Hepatic stellate cell (primary cell): Measurements from ENCODE around the gene PUDP.
"Not testable (repeated sequence)": the region's sequence is repeated elsewhere in the genome, so short reads cannot be mapped to it uniquely, and the experiment has no call there.

Experiments used
- DNase-seq: peaks from one replicate; pipeline ENCODE4 v3.0.0; 2011; ENCODE audit warnings: low spot score

PUDP gene

DNA sequence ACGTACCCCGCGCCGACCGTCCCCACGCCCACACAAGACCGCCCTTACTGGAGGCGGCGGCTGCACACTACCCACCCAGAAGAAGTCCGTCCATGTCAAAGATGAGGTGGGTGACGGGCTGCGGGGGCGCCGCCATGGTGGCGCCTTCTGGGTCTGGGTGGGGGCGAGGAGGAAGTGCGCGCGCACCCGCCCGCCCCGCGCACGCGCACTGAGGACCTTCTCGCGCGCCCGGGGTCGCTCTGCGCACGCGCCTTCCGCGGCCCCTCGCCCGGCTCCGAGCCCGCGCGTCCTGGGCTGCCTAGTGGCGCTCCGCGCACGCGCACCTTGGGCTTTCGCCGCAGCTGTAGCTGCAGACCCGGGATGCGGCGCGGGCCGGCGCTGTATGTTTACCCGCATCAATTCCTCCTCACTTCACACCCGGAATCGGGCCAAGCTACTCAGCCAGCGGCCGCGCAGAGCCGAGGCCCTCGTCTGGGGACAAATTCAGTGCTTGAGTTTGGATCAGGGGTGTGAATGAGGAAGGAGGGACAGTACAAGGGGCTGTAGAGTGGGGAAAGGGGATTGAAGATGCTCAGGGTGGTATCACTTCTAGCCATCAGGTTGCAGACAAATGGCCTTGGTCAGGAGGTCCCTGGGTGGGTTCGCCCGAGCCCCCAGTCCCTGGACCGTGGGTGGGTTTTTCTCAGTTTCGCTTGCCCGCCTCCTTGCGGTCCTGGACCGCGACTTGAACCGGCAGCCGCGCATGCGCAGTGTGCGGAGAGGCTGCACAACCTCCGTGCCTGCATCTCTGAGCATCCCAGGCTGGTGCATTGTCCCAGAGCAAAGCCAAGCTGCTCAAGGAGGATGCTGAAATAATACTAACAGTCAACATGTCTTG lies at the start of gene PUDP:
PUDP (minus strand) TSS at position 176 of the 877 bp plus-strand sequence; CDS start at position 136, 40 bp downstream.
- DNase-seq, result peak; percentile 97

DNA sequence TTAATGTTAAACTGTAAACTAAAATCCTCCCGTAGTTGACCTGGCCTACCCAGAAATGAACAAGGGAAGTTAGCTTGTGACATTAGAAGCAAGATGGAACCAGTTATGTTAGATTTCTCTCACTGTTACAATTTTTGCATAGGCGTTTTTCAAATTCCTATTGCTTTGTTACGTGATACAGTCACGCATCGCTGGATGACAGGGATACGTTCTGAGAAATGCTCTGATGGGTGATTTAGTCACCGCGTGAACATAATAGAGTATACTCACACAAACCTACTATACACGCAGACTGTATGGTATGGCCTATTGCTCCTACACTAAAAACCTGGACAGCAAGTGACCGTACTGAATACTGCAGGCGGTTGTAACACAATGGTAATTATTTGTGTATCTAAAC lies 46.7 kb upstream of the PUDP start:
- DNase-seq, result no peak

DNA sequence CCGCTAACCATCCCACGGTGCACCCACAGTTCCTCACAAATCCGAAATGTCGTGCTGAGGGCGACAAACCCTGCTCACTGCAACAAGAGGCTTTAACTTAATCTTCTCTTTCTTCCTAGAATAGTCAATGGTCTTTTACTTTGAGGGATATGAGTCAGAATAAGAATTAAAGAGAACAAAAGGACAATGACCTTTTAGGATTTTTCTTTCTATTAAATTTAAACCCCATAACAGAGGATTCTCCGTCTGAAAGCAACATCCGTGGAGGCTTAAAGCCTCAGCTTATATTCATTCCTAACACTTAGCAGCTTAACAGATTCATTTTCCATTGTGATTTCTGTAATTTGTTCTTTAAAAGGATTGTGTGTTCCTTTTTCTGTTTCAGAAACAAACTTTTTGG lies 44.9 kb upstream of the PUDP start:
- DNase-seq, result no peak

DNA sequence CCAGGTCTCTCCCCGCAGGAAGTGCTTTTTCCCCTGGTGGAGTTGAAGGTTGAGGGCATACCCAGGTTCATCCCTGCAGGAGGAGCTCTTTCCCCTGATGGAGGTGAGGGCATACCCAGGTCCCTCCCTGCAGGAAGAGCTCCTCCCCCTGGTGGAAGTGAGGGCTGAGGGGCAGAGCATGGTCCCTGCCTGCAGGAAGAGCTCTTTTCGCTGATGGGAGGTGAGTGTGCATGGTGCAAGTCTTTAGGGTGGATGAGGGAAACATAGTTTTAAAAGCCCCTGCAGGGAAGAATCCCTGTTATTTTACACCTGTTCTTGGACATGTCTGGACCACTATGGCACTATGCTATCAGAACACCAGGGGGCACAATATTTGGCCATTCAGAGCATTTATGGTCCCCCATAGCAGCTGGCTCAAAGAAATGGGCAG lies 43.7 kb upstream of the PUDP start:
- no peak for DNase-seq

DNA sequence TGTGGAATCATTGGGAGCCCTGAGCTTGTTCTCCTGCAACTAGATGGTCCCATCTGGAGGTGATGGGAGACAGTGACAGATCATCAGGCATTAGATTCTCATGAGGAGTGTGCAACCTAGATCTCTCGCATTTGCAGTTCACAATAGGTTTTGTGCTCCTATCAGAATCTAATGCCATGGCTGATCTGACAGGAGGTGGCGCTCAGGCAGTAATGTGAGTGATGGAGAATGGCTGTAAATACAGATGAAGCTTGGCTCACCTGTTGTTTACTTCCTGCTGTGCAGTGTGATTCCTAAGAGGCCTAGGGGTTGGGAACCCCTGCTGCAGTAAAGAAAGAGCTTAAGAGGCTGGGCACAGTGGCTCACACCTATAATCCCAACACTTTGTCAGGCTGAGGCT lies 42.2 kb upstream of the PUDP start:
- DNase-seq, result no peak

DNA sequence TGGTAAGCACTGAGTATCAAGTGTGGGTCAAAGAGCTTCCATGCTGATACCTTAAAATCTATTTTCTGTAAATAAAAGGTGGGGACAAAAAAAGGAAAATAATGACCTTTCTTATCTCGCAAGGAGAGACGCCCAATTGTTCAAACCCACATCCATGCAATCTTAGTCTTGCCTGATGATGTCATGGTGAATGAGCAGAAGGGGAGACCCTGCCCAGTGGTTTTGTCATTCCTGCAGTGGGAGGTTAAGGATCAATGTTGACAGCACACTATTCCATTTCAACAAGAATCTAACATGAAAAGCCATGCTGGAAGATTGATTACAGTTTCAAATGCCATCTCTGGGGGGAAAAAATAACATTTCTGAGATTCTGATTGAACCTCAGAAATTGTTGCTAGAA lies 40.7 kb upstream of the PUDP start:
- no peak for DNase-seq

DNA sequence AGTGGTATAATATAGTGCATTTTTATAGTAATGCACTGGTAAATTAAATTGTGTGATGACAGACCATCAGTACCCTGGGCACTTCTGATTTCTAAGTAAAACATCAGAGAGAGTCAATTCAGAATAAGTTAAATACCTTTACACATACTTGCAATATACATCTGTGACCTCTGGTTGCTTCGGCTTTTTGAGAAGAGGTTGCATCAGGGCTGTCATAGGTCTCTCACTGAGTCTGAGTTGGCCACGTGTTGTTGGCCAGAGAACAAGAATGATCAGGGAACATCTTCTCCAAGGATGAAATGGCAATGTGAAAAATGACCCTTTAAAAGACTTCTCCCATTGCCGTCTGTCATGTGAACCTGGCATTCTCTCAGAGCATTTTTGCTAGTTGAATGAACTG lies 36.9 kb upstream of the PUDP start:
- no peak for DNase-seq

DNA sequence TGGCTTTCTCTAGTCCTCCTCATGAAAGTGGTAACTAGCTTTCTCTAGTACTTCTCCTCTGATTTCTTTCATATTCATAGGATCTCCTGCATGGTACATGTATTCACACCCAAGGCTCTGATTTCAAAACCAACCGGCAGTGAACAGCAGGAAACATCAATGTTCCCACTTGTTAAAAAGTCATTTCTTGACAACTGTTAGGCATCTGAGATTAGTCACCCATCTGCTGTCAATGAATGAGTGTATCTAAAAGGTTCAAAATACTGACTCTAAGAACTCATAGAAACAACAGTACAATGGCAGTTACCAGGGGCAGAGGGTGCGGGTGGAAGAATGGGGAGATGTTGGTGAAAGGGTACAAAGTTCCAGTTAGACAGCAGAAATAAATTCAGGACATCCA lies 31.5 kb upstream of the PUDP start:
- no peak for DNase-seq

DNA sequence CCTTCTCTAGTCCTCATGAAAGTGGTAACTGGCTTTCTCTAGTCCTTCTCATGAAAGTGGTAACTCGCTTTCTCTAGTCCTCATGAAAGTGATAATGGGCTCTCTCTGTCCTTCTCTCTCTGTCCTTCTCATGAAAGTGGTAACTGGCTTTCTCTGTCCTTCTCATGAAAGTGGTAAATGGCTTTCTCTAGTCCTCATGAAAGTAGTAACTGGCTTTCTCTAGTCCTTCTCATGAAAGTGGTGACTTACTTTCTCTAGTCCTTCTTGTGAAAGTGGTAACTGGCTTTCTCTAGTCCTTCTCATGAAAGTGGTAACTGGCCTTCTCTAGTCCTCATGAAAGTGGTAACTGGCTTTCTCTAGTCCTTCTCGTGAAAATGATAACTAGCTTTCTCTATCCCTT lies 30.9 kb upstream of the PUDP start:
- DNase-seq, result not testable (repeated sequence)

DNA sequence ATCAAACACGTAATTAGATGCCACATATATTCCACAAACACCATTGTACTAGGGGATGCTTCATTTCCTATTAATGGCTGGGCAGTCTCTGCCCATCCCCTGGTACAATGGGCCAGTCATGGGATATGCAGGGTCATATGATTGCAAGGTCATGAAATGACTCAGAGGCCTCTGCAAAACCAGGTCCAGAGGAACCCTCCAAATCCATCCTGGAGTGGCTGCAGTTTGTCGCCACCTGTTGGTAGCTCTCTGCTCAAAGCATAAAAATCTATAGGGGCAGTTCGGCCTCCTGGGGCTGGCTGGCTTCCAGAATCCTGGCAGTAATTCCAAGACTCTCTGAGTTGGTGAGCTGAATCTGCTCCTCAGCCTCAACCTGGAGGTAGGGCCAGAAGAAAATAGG lies 22.9 kb upstream of the PUDP start:
- no peak for DNase-seq

DNA sequence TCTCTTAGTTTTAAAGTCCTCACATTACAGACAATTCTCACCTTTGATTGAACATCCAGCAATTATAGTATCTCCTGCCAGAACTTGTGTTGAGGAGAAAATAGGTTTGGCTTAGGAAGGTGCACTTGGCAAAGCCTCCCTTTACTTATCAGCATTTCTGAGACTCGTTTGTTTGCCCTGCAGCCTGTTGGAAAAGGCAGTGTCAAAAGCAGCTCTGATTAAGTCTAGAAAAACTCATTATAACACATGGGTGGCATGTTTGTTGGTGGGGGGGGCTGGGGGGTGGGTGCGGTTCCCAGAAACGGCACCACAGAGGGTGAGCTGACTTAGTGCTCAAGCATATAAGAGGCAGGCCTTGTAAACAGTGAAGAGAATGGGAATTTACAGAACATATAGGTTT lies 21.7 kb upstream of the PUDP start:
- DNase-seq, result no peak

DNA sequence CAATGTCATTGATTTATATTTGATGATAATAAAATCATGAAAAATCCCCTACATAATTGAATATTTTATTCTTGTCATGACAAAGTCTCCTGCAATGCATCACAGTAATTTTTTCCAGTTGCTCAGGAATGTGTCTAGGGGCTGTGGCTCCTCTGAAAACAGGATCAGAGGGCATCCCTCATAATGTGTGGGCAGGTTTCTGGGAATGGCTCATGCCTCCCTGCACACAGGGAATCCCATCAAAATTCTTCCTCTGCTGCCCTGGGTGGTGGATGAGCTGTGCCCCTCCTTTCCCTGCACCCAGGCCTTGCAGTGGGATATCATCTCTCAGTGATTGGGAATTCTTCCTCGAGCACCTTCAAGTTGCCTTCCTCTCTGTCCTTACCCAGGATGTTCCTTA lies 20.4 kb upstream of the PUDP start:
- no peak for DNase-seq

DNA sequence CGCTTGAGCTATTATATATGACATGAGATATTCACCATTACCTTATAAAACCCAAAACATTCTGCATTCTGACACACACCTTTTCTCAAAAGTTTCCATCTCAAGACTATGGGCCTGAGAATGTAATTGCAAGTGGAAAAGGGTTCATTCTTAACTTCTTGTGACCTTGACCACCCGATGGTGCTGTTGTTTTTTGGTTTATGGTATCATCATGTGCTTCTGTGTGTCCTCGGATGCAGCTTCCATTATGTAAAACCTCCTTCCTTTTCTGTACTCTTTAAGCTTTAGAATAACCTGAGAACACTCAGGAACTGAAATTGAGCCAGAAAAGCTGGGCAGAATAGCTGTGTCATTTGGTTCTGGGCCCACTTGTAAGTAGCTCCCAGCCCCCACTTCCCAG lies 16.2 kb upstream of the PUDP start:
- DNase-seq, result no peak

DNA sequence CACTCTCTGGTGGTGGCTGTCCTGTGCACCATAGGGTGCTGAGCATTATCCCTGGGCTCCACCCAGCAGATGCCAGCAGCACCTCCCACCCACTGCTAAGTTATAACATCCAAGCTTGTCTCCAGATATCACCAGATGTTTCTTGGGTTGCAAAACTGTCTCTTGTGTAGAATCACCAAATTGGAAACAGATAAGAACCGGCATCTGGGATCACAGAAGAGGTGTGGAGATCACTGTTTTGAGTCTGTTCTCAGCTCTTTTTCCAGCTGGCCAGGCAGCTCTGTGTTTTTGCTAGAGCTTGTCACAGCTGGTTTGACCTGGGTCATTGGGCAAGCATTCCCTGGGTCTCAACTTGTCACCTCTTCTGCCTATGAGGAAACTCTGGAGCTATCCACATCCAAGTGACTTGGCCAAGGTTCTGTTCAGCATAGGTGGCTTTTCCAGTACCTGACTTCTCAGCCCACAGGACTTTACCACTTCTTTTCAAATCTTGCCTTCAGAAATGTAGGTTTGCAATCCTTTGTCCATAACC lies 15.3 kb upstream of the PUDP start:
- no peak for DNase-seq

DNA sequence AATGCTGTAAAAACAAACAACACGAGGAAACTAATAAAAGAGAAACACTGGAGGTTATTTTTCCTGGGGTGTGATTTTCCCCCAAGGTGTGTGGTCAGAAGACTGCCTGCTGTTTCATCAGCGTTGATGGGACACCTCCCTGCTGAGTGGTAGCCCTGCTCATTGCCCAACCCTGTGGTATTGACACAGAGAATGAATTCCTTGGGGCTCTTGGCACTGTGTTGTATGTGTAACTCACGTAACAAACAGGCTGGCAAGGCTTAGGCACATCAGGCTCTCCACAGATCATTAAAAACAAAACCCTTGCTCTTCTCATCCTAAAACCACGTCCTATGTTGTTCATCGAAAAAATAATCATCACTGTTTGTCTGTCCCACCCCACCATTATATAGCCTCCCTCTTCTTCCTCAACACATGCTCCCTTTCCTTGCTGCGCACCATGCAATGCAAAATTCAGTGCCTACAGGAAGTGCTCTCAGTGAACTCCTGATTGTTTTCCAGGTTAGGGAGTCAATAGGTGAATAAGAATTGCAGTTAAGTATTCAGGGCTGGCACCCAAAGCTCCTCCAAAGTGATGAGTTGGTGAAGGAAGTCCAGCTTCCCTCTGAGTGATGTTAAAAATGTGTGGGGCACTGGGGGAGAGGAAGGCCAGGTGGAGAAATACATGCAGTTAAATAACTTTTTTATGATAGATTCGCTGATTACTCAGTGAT lies 11.4 kb upstream of the PUDP start:
- DNase-seq, result no peak

DNA sequence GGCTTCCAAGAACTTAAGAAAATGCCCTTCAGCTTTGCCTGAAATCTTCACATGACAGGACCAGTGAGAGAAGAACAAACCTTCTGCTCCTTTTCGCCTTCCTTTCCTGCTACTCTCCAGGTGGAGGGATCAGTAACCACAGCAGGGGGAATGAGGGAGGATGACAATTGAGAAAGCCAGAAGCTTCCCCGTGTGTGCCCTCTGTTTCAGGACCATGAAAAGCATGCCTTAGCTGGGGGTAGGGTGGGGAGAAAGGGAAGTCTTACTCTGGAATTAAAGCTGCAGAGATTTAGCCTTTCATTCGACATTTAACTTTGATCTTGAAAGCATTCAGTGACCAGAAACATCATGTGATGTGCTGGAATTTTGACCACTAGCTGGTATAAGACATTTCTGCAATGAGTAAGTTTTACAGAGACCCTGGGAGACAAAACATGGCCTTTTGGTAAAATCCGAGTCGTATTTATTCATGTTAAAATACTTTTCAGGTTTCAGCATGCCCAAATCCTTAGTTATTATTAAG lies 10.6 kb upstream of the PUDP start:
- DNase-seq, result no peak

DNA sequence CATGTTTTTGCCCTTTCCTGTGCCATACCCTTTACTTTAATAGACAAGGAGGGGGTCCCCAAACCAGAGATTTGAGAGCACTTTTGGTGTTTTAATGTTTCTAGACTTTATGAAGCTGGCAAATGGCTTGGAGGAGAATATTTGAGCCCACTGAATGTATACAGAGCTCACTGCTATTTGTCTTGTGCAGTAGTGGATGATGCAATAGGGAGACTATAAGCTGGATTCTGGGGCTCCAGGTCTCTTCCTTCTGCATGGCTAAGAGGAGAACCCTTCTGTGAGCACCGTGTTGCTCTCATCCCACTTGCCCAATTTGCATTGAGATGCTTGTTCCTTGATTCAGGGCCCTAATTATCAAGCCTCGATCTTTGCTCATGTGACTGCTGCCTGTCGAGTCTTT lies 8.9 kb upstream of the PUDP start:
- no peak for DNase-seq

DNA sequence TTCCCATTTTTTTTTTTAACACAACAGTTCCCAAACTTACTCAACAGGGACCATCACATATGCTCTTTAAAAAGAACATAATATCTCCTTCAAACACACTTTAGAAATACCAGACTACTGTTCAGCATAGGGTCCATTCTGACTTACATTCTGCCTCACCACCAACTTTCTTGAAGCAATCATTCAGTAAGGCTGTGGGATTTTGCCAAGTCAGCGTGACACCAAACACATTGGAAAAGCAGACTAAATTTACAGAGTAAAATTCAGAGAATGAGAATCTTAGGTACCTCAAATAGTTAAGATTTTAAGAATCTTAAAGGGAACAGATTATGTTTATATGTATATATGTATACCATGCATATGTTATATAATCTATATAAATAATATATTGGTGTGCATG lies 7.2 kb upstream of the PUDP start:
- DNase-seq, result no peak

DNA sequence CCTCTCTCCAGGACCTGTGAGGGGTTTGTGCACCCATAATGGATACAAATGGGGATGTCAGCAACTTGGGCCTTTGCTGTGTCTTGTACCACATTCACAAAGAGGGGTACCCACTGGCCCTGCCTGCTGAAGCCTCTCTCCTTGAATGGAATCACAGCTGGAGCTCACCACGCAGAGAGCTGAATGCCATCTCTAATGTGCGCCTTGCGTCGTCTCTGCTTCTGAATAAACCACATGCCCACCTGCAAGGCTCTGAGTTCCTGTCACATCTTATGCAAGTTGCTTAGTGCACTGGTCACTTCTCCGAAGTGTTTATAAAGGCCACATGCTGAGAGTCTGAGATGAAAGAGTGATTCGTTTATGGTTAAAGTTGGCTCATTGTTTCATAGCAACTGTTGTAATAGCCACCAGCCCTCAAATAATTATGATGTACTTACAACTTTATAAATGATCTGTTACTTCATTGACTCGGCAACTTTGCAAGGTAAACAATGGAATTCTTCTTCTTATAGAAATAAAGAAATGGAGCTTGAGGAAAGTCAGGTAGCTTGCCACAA lies 6.2 kb upstream of the PUDP start:
- no peak for DNase-seq

DNA sequence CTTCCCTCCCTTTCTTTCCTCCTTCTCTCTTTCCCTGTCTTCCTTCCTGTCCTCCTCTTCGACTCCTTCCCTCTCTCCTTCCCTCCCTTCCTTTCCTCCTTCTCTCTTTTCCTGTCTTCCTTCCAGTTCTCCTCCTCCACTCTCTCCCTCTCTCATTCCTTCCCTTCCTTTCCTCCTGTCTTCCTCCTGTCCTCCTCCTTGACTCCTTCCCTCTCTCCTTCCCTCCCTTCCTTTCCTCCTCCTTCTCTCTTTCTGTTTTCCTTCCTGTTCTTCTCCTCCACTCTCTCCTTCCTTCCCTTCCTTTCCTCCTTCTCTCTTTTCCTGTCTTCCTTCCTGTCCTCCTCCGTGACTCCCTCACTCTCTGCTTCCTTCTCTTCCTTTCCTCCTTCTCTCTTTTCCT lies 5.3 kb upstream of the PUDP start:
- DNase-seq, result no peak

DNA sequence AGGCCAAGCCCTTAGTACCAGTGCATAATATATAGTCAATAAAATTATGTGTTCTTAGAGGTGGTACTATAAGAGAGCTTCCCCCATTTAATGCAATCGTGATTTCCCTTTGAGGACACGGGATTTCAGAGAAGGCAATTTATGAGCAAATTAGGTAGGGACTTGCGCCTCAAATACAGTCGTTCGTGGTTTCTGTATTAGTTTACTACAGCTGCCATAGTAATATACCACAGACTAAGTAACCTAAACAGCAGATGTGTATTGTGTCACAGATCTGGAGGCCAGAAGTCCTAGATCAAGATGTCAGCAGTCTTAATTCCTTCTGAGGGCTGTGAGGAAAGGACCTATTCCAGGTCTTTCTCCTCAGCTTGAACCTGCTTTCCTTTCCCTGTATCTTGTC lies 1.5 kb upstream of the PUDP start:
- DNase-seq, result no peak

DNA sequence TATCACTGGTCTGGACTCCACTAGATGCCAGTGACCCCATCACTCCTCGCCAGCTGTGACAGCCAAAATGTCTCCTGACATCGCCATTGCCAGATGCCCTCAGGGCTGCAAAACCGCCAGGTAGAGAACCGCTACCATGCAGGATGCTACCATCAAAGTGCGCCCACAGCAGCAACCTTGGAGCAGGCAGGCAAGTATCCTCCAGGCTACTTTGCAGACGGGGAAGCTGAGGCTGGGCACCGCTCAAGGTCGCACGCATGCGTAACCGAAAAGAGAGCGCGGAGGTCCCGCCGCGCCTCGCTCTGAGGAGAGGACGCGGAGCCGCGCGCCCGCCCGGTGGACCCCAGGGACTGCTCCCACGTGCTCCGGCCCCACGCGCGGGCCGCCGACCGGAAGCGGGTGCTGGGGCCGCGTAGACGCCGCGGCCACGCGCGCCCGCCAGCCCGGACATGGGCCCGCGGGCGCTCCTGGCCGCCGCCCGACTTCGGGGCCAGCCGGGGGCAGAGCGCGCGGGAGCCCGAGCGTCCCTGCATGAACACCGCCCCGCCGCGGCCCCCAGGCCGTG lies 458 bp downstream of the PUDP start, which contains the start of gene STS:
STS (plus strand) TSS at position 300 of the 565 bp plus-strand sequence. CDS start 105,488 bp downstream, outside the sequence.
- peak; percentile 34 for DNase-seq
